RWPE2 (cell line): ENCODE data around the gene INPP5A.
"Not testable (repeated sequence)": the region's sequence is repeated elsewhere in the genome, so short reads cannot be mapped to it uniquely, and the experiment has no call there.

ENCODE experiments used
- ATAC-seq: fragments of 200-7000 bp; cut with Tn5 transposase; 3 replicates; pipeline ENCODE4 v1.9.1; 2021; ENCODE audit warnings: low read depth
- DNase-seq: peaks from one replicate; pipeline ENCODE4 v3.0.0-alpha.2; 2020; ENCODE audit warnings: low spot score
- H3K27ac ChIP-seq: fragments of 450-650 bp; 2 replicates; pipeline ENCODE4 v1.5.1; 2017; ENCODE audit warnings: mild to moderate bottlenecking; ENCODE audit not compliant: poor library complexity, severe bottlenecking
- H3K27me3 ChIP-seq: fragments of 250-450 bp; sonication (Bioruptor Pico); 2 replicates; pipeline ENCODE4 v1.5.1; 2021; ENCODE audit warnings: mild to moderate bottlenecking, moderate library complexity; ENCODE audit not compliant: insufficient read depth, poor library complexity, severe bottlenecking
- H3K36me3 ChIP-seq: fragments of 250-450 bp; sonication (Bioruptor Pico); 2 replicates; pipeline ENCODE4 v1.5.1; 2020; ENCODE audit warnings: low read depth, mild to moderate bottlenecking, moderate library complexity
- H3K4me1 ChIP-seq: fragments of 250-450 bp; sonication (Bioruptor Pico); 2 replicates; pipeline ENCODE4 v1.5.1; 2021; ENCODE audit warnings: mild to moderate bottlenecking, moderate library complexity; ENCODE audit not compliant: insufficient read depth, poor library complexity, severe bottlenecking
- H3K4me3 ChIP-seq: fragments of 250-450 bp; sonication (Bioruptor Pico); 2 replicates; pipeline ENCODE4 v1.5.1; 2021; ENCODE audit warnings: mild to moderate bottlenecking, moderate library complexity; ENCODE audit not compliant: severe bottlenecking
- H3K9me3 ChIP-seq: fragments of 250-450 bp; sonication (Bioruptor Pico); 2 replicates; pipeline ENCODE4 v1.5.1; 2021; ENCODE audit warnings: mild to moderate bottlenecking, moderate library complexity; ENCODE audit not compliant: severe bottlenecking
- CTCF ChIP-seq: fragments of 450-650 bp; IDR thresholded peaks from one replicate; pipeline ENCODE4 v1.5.1; 2017; ENCODE audit warnings: mild to moderate bottlenecking, moderate library complexity; ENCODE audit not compliant: poor library complexity, severe bottlenecking

INPP5A gene

GRCh38 chr10:132789659-132790148 is 252.1 kb downstream of the INPP5A start:
- DNase-seq (no peak), ATAC-seq (no peak)
- no peaks in the 10 kb centered on the region for H3K9me3 ChIP-seq
- peaks cover 57% of the 10 kb centered on the region for H3K27me3 ChIP-seq
- no peak overlapping the region for H3K27ac ChIP-seq
- H3K4me1 ChIP-seq = no peaks in the 10 kb centered on the region
- H3K4me3 ChIP-seq = no peak overlapping the region
- TF ChIP-seq CTCF = no peak
- H3K36me3 ChIP-seq = no peaks in the 10 kb centered on the region

DNA sequence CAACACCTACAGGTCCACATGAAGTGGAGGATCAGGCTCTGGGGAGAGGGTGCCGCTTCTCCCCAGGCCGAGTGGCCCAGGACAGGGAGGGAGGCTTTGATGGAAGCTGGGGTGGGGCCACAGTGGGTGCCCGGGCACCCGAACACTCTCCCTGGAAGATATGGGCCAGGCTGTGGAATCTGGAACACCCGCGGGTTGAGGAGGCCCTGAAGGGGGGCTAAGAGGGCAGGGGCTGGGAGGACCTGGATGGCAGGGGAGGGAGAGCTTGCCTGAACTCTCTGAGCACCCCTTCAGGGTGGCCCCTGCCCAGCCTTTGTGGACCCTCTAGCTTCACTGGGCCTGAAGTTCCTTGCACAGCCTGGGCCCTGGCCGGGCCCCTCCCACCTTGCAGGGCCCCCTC is 252.9 kb downstream of the INPP5A start:
- ATAC-seq = no peak; the same call in 2 of the 3 replicates
- peaks cover 51% of the 10 kb centered on the region for H3K27me3 ChIP-seq
- no peaks in the 10 kb centered on the region for H3K36me3 ChIP-seq

GRCh38 chr10:132790934-132791829 is 253.6 kb downstream of the INPP5A start:
- Histone ChIP-seq H3K4me1 (no peaks in the 10 kb centered on the region), H3K36me3 (no peaks in the 10 kb centered on the region), H3K27me3 (peaks cover 51% of the 10 kb centered on the region), H3K27ac (no peak overlapping the region), H3K9me3 (no peaks in the 10 kb centered on the region), H3K4me3 (no peak overlapping the region)
- no peak for TF ChIP-seq CTCF
- ATAC-seq = no peak
- DNase-seq = no peak

More for the DNA sequence above, 252.9 kb downstream of the INPP5A start:
- no peaks in the 10 kb centered on the region for H3K4me1 ChIP-seq
- H3K9me3 ChIP-seq = no peaks in the 10 kb centered on the region
- no peak for DNase-seq
- no peak overlapping the region for H3K27ac ChIP-seq
- no peak overlapping the region for H3K4me3 ChIP-seq
- TF ChIP-seq CTCF = no peak

DNA sequence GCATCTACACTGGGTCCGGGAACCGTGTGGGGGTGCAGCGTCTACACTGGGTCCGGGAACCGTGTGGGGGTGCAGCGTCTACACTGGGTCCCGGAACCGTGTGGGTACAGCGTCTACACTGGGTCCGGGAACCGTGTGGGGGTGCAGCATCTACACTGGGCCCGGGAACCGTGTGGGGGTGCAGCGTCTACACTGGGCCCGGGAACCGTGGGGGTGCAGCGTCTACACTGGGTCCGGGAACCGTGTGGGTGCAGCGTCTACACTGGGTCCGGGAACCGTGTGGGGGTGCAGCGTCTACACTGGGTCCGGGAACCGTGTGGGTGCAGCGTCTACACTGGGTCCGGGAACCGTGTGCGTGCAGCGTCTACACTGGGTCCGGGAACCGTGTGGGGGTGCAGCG is 254.5 kb downstream of the INPP5A start:
- DNase-seq, H3K4me3 ChIP-seq, ATAC-seq, H3K36me3 ChIP-seq, H3K9me3 ChIP-seq, H3K27ac ChIP-seq, H3K4me1 ChIP-seq: not testable (repeated sequence)
- H3K27me3 ChIP-seq = peaks cover 42% of the 10 kb centered on the region

- no peak overlapping the region for H3K4me3 ChIP-seq
- DNase-seq (no peak), ATAC-seq (no peak)
- H3K27ac ChIP-seq = no peak overlapping the region
- H3K36me3 ChIP-seq = no peaks in the 10 kb centered on the region
- H3K9me3 ChIP-seq = no peaks in the 10 kb centered on the region
- no peak for TF ChIP-seq CTCF
- no peaks in the 10 kb centered on the region for H3K4me1 ChIP-seq
- H3K27me3 ChIP-seq = peaks cover 36% of the 10 kb centered on the region
These were observed 255.2 kb downstream of the INPP5A start for GRCh38 chr10:132792796-132793195.
